HG02610 (cell line): ENCODE data around the gene ARF3.

Experiments
- ATAC-seq: cut with Tn5 transposase; IDR thresholded peaks from one replicate; pipeline ENCODE4 v1.9.1; 2021; ENCODE audit warnings: mild to moderate bottlenecking, moderate library complexity; ENCODE audit not compliant: unreplicated experiment

The ARF3 gene

GRCh38 chr12:48968467-48968866, 11.2 kb upstream of the ARF3 start:
- peak; percentile 42 for ATAC-seq

GRCh38 chr12:48967991-48968390, 10.7 kb upstream of the ARF3 start:
- ATAC-seq, result no peak

- ATAC-seq, result no peak
Observed at GRCh38 chr12:48966177-48966895, 9.0 kb upstream of the ARF3 start.

GRCh38 chr12:48965298-48965838, 8.1 kb upstream of the ARF3 start:
- no peak for ATAC-seq

GRCh38 chr12:48961801-48962200, 4.5 kb upstream of the ARF3 start:
- no peak for ATAC-seq

GRCh38 chr12:48961331-48961730, 4.0 kb upstream of the ARF3 start:
- ATAC-seq, result no peak

- no peak for ATAC-seq
Observed at GRCh38 chr12:48960834-48961233, 3.5 kb upstream of the ARF3 start.

- no peak for ATAC-seq
Observed at GRCh38 chr12:48958049-48958388, 732 bp upstream of the ARF3 start.

- no peak for ATAC-seq
Observed at GRCh38 chr12:48956279-48957140, 777 bp downstream of the ARF3 start.

GRCh38 chr12:48954841-48955501, 2.3 kb downstream of the ARF3 start:
- ATAC-seq, result no peak

- ATAC-seq, result no peak
Observed at GRCh38 chr12:48954061-48954460, 3.2 kb downstream of the ARF3 start.

GRCh38 chr12:48952691-48953090, 4.6 kb downstream of the ARF3 start:
- ATAC-seq, result no peak

GRCh38 chr12:48947727-48948126, 9.6 kb downstream of the ARF3 start:
- no peak for ATAC-seq

- no peak for ATAC-seq
Observed at GRCh38 chr12:48946943-48947342, 10.3 kb downstream of the ARF3 start.

GRCh38 chr12:48946205-48946604, 11.1 kb downstream of the ARF3 start:
- no peak for ATAC-seq

- no peak for ATAC-seq
Observed at GRCh38 chr12:48943221-48943620, 14.1 kb downstream of the ARF3 start.

GRCh38 chr12:48940181-48940580, 17.1 kb downstream of the ARF3 start:
- ATAC-seq, result no peak

- ATAC-seq, result no peak
Observed at GRCh38 chr12:48938805-48939204, 18.5 kb downstream of the ARF3 start.

GRCh38 chr12:48937170-48937569, 20.1 kb downstream of the ARF3 start:
- no peak for ATAC-seq

- no peak for ATAC-seq
Observed at GRCh38 chr12:48936379-48936979, 20.8 kb downstream of the ARF3 start.

GRCh38 chr12:48934312-48934706, 23.0 kb downstream of the ARF3 start:
- ATAC-seq, result no peak
